H1 (cell line): ENCODE measurements around the gene GCLM. TPM values are rescaled to one million over a fixed set of nuclear protein-coding genes. Genes with fewer than 3 reads are reported as not detected.
A peak's percentile ranks its signal among the peaks of the same experiment; 100 is the strongest.

Experiments
- CTCF ChIA-PET: fragments of 300-600 bp; sonication (Branson Sonifier 250); formaldehyde crosslinking; loops from one replicate; lab custom pipeline; 2021; ENCODE audit not compliant: partially characterized antibody; lab: Charles Lee
- POLR2A ChIA-PET: fragments of 300-600 bp; sonication (Branson Sonifier 250); formaldehyde crosslinking; loops from one replicate; lab custom pipeline; 2021; ENCODE audit warnings: inconsistent platforms; ENCODE audit not compliant: partially characterized antibody; lab: Charles Lee
- DNase-seq, 2 experiments: peaks; one replicate each; pipeline versions ENCODE4 v3.0.0 to v3.0.0-alpha.2; 2010 to 2022; ENCODE audit warnings: low spot score in 2 of 2, low read depth in 1 of 2, mixed read lengths in 1 of 2
- FAIRE-seq: peaks from 2 replicates; lab custom pipeline; 2011; peaks lifted over from hg19 to GRCh38; lab: Jason Lieb, UNC
- H2AFZ ChIP-seq: 2 replicates; pipeline ENCODE4 v1.8.1; 2012; ENCODE audit warnings: low read length, inconsistent platforms
- H2AK5ac ChIP-seq: 2 replicates; pipeline ENCODE4 v1.6.1; 2013; ENCODE audit warnings: low read depth, low read length
- H2BK120ac ChIP-seq: replicated peaks from 2 replicates; pipeline ENCODE3; 2013; ENCODE audit warnings: low read depth, low read length, inconsistent platforms
- H2BK12ac ChIP-seq: 2 replicates; pipeline ENCODE4 v1.6.1; 2013; ENCODE audit warnings: low read depth, low read length
- H2BK15ac ChIP-seq: 2 replicates; pipeline ENCODE4 v1.6.1; 2013; ENCODE audit warnings: low read length
- H2BK20ac ChIP-seq: 2 replicates; pipeline ENCODE4 v1.6.1; 2013; ENCODE audit warnings: low read length
- H2BK5ac ChIP-seq: 2 replicates; pipeline ENCODE4 v1.6.1; 2013; ENCODE audit warnings: low read depth, low read length
- H3K14ac ChIP-seq: 2 replicates; pipeline ENCODE4 v1.6.1; 2013; ENCODE audit warnings: inconsistent platforms; ENCODE audit not compliant: insufficient read length
- H3K18ac ChIP-seq: 2 replicates; pipeline ENCODE4 v1.6.1; 2013; ENCODE audit warnings: low read length; ENCODE audit errors: extremely low read depth
- H3K23ac ChIP-seq: 2 replicates; pipeline ENCODE4 v1.6.1; 2013; ENCODE audit warnings: inconsistent platforms; ENCODE audit not compliant: insufficient read length
- H3K23me2 ChIP-seq: 2 replicates; pipeline ENCODE4 v1.6.1; 2013; ENCODE audit warnings: low read depth, low read length
- H3K27ac ChIP-seq: 2 replicates; pipeline ENCODE4 v1.6.1; 2011; ENCODE audit warnings: low read depth, low read length, inconsistent platforms
- H3K27me3 ChIP-seq, 4 experiments: replicated peaks in 1 of 4; 1 replicate in 1 of 4; 2 replicates in 3 of 4; pipeline versions ENCODE4 v1.6.1 to v1.8.1; 2011 to 2013; ENCODE audit warnings: low read length in 3 of 4, mild to moderate bottlenecking in 3 of 4, inconsistent platforms in 2 of 4, mixed read lengths in 2 of 4, moderate library complexity in 1 of 4; ENCODE audit not compliant: control insufficient read depth in 3 of 4, insufficient read depth in 3 of 4; ENCODE audit errors: extremely low read depth in 1 of 4
- H3K36me3 ChIP-seq, 4 experiments: 2 replicates each; pipeline versions ENCODE4 v1.6.1 to v1.8.1; 2011 to 2013; ENCODE audit warnings: mild to moderate bottlenecking in 4 of 4, low read length in 3 of 4, moderate library complexity in 2 of 4, control low read depth in 1 of 4, inconsistent platforms in 1 of 4; ENCODE audit not compliant: insufficient read depth in 4 of 4, control insufficient read depth in 2 of 4
- H3K4ac ChIP-seq: replicated peaks from 2 replicates; pipeline ENCODE3; 2013; ENCODE audit warnings: low read length, low read depth, mixed read lengths, inconsistent platforms; ENCODE audit not compliant: insufficient read length
- H3K4me1 ChIP-seq, 4 experiments: replicated peaks in 1 of 4; 1 replicate in 1 of 4; 2 replicates in 3 of 4; pipeline versions ENCODE4 v1.6.1 to v1.8.1; 2011 to 2013; ENCODE audit warnings: low read length in 3 of 4, inconsistent platforms in 2 of 4, mixed read lengths in 1 of 4; ENCODE audit not compliant: insufficient read depth in 4 of 4, control insufficient read depth in 3 of 4
- H3K4me2 ChIP-seq, 2 experiments: 2 replicates each; pipeline versions ENCODE4 v1.6.1 to v1.8.1; 2011 to 2013; ENCODE audit warnings: low read depth in 2 of 2, low read length in 2 of 2, control low read depth in 1 of 2, inconsistent platforms in 1 of 2, mild to moderate bottlenecking in 1 of 2; ENCODE audit not compliant: insufficient read depth in 1 of 2
- H3K4me3 ChIP-seq, 4 experiments: fragments of 200-600, 300-600 bp in 1 of 4; sonication (generic), shearing (Covaris generic), sonication (Bioruptor Twin) in 1 of 4; 2 replicates each; pipeline versions ENCODE4 v1.5.1 to v1.8.1; 2011 to 2016; ENCODE audit warnings: low read length in 4 of 4, low read depth in 3 of 4, control low read depth in 2 of 4, inconsistent platforms in 2 of 4, mild to moderate bottlenecking in 2 of 4, mixed read lengths in 1 of 4, moderate library complexity in 1 of 4; ENCODE audit not compliant: insufficient read depth in 2 of 4; ENCODE audit errors: extremely low read depth in 1 of 4
- H3K56ac ChIP-seq: replicated peaks from 2 replicates; pipeline ENCODE3; 2013; ENCODE audit warnings: low read depth, mild to moderate bottlenecking, mixed read lengths, low read length, inconsistent platforms; ENCODE audit not compliant: insufficient read length
- H3K79me1 ChIP-seq: 2 replicates; pipeline ENCODE4 v1.6.1; 2013; ENCODE audit warnings: low read depth, low read length, control low read depth
- H3K79me2 ChIP-seq, 2 experiments: 2 replicates each; pipeline versions ENCODE4 v1.6.1 to v1.8.1; 2012 to 2013; ENCODE audit warnings: low read length in 2 of 2, mild to moderate bottlenecking in 2 of 2, inconsistent platforms in 1 of 2; ENCODE audit not compliant: insufficient read depth in 2 of 2, control insufficient read depth in 1 of 2
- H3K9ac ChIP-seq, 4 experiments: replicated peaks in 1 of 4; 1 replicate in 1 of 4; 2 replicates in 3 of 4; pipeline versions ENCODE4 v1.6.1 to v1.8.1; 2011 to 2013; ENCODE audit warnings: low read depth in 3 of 4, low read length in 3 of 4, control low read depth in 2 of 4, mild to moderate bottlenecking in 2 of 4, moderate library complexity in 2 of 4, inconsistent platforms in 1 of 4; ENCODE audit errors: extremely low read depth in 1 of 4
- H3K9me3 ChIP-seq, 2 experiments: 2 replicates each; pipeline versions ENCODE4 v1.6.1 to v1.8.1; 2012 to 2013; ENCODE audit warnings: mild to moderate bottlenecking in 2 of 2, moderate library complexity in 2 of 2, control low read depth in 1 of 2, inconsistent platforms in 1 of 2, low read depth in 1 of 2, low read length in 1 of 2, mixed read lengths in 1 of 2; ENCODE audit not compliant: insufficient read depth in 2 of 2
- H4K20me1 ChIP-seq, 2 experiments: replicated peaks in 1 of 2; 2 replicates each; pipeline versions ENCODE3 to v1.8.1; 2011 to 2013; ENCODE audit warnings: inconsistent platforms in 2 of 2, low read length in 2 of 2, mild to moderate bottlenecking in 1 of 2; ENCODE audit not compliant: insufficient read depth in 2 of 2, control insufficient read depth in 1 of 2
- H4K5ac ChIP-seq: 2 replicates; pipeline ENCODE4 v1.6.1; 2013; ENCODE audit warnings: low read length, low read depth, mixed read lengths, inconsistent platforms; ENCODE audit not compliant: insufficient read length
- H4K8ac ChIP-seq: 2 replicates; pipeline ENCODE4 v1.8.0; 2013; ENCODE audit warnings: mild to moderate bottlenecking, moderate library complexity, low read length, inconsistent platforms; ENCODE audit not compliant: insufficient read depth; ENCODE audit errors: extremely low read depth
- H4K91ac ChIP-seq: replicated peaks from 2 replicates; pipeline ENCODE3; 2013; ENCODE audit warnings: low read length, mixed read lengths, inconsistent platforms; ENCODE audit not compliant: insufficient read length
- CHD1 ChIP-seq: IDR thresholded peaks from 2 replicates; pipeline ENCODE4 v1.6.1; 2012; ENCODE audit warnings: low read depth, low read length, improper control_type of control experiment
- JUND ChIP-seq: IDR thresholded peaks from 2 replicates; pipeline ENCODE4 v1.6.1; 2011; ENCODE audit warnings: mild to moderate bottlenecking, improper control_type of control experiment, low read length
- SIX5 ChIP-seq: IDR thresholded peaks from 2 replicates; pipeline ENCODE4 v1.6.1; 2011; ENCODE audit warnings: mild to moderate bottlenecking, low read depth, low read length
- SUZ12 ChIP-seq: fragments of 200-600 bp; sonication (generic); IDR thresholded peaks from 2 replicates; pipeline ENCODE4 v1.6.1; 2012; ENCODE audit warnings: mild to moderate bottlenecking, inconsistent platforms, low read length, moderate library complexity, mixed read lengths
- WGBS, 2 experiments: shearing (Covaris generic) in 1 of 2; methylation state at CpG; one replicate each; pipeline versions ENCODE4 v1.1.6 to v1.1.7; 2013 to 2015; ENCODE audit warnings: low lambda C conversion rate in 2 of 2, mixed read lengths in 2 of 2, inconsistent platforms in 1 of 2, low coverage in 1 of 2, missing lambda C conversion rate in 1 of 2; ENCODE audit not compliant: insufficient replicate concordance in 2 of 2, insufficient coverage in 1 of 2, insufficient read length in 1 of 2; ENCODE audit errors: extremely low coverage in 1 of 2, missing lambda C conversion rate in 1 of 2; 5-methylcytosine and 5-hydroxymethylcytosine counted together
- polyA plus RNA-seq, 7 experiments: library from polyadenylated mRNA; depleted of rRNA in 3 of 7; stranded (reverse) in 5 of 7; unstranded in 2 of 7; fragments of >200 nt in 5 of 7; fragments of 200-250 nt in 2 of 7; gene quantifications; 1 replicate in 5 of 7; 2 replicates in 1 of 7; 4 replicates in 1 of 7; pipeline versions ENCODE4 v1.2.1 to v1.2.3, GENCODE V29; 2011 to 2013; ENCODE audit warnings: missing spikeins in 2 of 7, mixed read lengths in 2 of 7
- total RNA-seq: library from RNA; stranded (reverse); fragmentation: NEBNext Ultra II Directional; extraction: Animal tissue kit (Norgen Biotek cat#: 25700); gene quantifications from 2 replicates; pipeline ENCODE4 v1.2.1, GENCODE V29; 2021
- TF ChIP-seq, protein P1 (sequence below): IDR thresholded peaks from 2 replicates; pipeline ENCODE4 v1.6.1; 2012; ENCODE audit warnings: low read length, inconsistent platforms

Gene GCLM
- total and polyA plus RNA-seq, 2 of the 8 experiments (the other 6 are each of a cell fraction or from before 2014, with no cell fraction given), result 3.1 to 12.8 TPM

- Histone ChIP-seq H4K20me1 (no peaks in the 10 kb centered on the region), H2BK5ac (no peak overlapping the region), H3K27me3 (no peaks in the 10 kb centered on the region), H3K4ac (no peak overlapping the region), H3K4me3 (no peak overlapping the region), H3K56ac (no peak overlapping the region), H2BK12ac (no peak overlapping the region), H2AK5ac (no peak overlapping the region), H2AFZ (no peak overlapping the region), H3K9me3 (no peaks in the 10 kb centered on the region), H4K91ac (no peak overlapping the region), H3K4me1 (no peaks in the 10 kb centered on the region), H3K14ac (no peak overlapping the region), H2BK20ac (no peak overlapping the region), H3K23me2 (no peaks in the 10 kb centered on the region), H3K9ac (no peak overlapping the region), H3K18ac (no peak overlapping the region), H3K27ac (no peak overlapping the region), H4K5ac (no peak overlapping the region), H2BK120ac (no peak overlapping the region), H4K8ac (no peak overlapping the region), H3K4me2 (no peak overlapping the region; a peak in 1 of 4 replicates), H3K79me2 (no peaks in the 10 kb centered on the region), H3K79me1 (no peaks in the 10 kb centered on the region), H3K23ac (no peak overlapping the region), H2BK15ac (no peak overlapping the region), H3K36me3 (peaks cover 0 to 8% (median 2%) of the 10 kb centered on the region in 4 experiments; a peak in 5 of 8 replicates)
- DNase-seq (no peak), FAIRE-seq (no peak)
- TF ChIP-seq, protein P1, sequence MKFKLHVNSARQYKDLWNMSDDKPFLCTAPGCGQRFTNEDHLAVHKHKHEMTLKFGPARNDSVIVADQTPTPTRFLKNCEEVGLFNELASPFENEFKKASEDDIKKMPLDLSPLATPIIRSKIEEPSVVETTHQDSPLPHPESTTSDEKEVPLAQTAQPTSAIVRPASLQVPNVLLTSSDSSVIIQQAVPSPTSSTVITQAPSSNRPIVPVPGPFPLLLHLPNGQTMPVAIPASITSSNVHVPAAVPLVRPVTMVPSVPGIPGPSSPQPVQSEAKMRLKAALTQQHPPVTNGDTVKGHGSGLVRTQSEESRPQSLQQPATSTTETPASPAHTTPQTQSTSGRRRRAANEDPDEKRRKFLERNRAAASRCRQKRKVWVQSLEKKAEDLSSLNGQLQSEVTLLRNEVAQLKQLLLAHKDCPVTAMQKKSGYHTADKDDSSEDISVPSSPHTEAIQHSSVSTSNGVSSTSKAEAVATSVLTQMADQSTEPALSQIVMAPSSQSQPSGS, result no peak
- TF ChIP-seq JUND (no peak), SIX5 (peak; percentile 42), CHD1 (no peak), SUZ12 (no peak)
- ChIA-PET CTCF (interaction anchor here (1.2 to 1.6 kb wide), 2 partner anchors 13 to 21 kb away, joined by 4 read pairs; no protein-coding TSS in a partner anchor), POLR2A (interaction anchor here (1.6 kb wide), 1 partner anchor 15 kb away, joined by 6 read pairs; the partner anchor contains the start of gene DNTTIP2)
- WGBS, 2 experiments, result 84% methylated on average over 3 of the region's 3 CpGs; no CpG with 5 or more reads in 1 of the 2 experiments
Measured at GRCh38 chr1:93864175-93864574, 45.1 kb downstream of the GCLM start.
